GM04504 (cell line): ENCODE data around the gene KRTAP10-1.
"Not testable (repeated sequence)": the region's sequence is repeated elsewhere in the genome, so short reads cannot be mapped to it uniquely, and the experiment has no call there.

ENCODE experiments used
- DNase-seq: peaks from one replicate; pipeline ENCODE4 v3.0.0-alpha.2; 2012; ENCODE audit warnings: low read depth

KRTAP10-1 gene

DNA sequence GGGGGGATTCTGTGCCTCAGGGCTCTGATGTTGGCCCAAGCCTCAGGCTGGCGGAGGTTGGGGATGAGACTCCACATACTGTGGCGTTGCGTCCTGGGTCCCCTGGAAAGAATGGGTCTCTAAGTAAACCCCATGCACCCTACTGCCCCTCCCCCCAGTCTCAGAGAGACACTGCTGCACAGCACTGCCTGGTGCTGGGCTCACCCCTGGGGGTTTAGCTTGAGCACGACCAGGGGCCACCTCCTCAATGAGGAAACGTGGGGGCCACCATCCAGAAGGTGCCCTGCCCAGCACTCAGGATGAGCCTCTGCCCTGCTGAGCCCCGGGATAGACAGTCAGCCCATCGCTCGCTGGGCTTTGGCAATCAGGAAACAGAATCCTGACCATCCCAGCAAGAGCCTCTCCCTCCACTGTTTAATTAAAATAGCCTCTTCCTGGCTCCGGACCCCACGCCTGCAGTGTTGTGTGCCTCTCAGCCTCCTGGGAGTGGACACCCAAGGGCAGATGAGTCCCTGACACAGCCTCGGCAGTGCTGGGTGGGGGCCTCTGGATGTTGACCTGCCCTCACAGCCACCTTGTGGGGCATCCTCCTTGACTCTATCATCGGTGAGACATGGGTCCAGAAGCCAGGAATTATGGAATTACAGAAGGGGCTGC, 30.0 kb upstream of the KRTAP10-1 start:
- DNase-seq: no peak

DNA sequence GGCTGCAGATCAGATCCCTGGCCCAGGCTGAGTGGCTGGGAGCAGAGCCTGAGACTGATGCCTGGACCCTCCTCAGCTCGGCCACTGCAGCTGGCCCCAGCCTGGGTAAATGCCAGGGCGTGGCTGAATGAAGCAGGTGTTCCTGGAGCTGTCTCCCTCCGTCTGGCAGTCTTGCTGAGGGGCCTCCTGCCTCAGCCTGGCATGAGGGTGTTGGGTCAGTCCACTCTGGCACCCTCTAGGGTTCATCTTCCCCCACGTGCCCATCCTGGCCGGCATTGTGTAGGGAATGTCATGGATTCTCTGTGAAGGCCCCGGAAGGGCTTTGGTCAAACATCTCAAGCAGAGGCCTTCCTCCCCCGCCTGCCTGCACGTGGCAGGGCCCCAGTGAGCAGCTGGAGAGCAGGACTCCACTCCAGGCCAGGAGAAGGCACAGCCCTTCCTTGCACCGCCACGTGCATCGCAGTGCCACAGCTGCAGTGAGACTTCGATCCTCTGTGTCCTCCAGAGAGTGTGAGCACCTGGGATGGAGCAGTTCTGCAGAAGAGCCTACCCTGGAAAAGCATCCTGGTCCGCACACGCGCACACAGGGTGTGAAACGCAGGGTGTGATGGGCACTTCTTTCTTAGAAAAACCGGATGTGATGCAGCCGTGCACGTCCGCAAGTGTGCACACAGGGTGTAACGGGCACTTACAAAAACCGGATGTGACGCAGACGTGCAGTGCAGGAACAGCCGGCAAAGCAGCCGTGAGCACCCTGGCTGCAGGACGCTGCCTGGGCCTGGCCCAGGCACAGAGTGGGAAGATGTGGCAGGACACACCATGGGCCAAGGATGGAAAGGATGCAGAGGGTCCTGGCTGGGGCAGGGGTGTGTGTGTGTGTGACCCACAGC, 28.9 kb upstream of the KRTAP10-1 start:
- DNase-seq: no peak

DNA sequence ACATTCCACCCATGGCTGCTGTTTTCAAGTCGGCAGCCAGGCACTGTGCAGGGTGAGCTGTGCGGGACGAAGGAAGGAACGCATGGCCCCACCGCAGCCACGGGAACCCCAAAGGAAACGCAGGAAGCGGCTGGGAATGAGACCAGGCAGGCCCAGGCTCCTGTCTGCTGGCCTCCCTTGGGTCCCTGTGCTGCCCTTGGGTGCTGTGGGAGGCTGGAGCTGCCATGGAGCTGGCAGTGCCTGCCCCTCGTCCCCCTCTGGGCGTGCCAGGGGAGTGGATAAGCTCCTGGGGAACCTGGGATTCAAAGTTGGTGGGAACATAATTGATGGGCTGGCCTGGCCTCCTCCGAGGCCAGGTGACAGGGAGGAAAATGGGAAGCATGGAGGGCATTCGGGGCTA, 28.3 kb upstream of the KRTAP10-1 start:
- DNase-seq: no peak

DNA sequence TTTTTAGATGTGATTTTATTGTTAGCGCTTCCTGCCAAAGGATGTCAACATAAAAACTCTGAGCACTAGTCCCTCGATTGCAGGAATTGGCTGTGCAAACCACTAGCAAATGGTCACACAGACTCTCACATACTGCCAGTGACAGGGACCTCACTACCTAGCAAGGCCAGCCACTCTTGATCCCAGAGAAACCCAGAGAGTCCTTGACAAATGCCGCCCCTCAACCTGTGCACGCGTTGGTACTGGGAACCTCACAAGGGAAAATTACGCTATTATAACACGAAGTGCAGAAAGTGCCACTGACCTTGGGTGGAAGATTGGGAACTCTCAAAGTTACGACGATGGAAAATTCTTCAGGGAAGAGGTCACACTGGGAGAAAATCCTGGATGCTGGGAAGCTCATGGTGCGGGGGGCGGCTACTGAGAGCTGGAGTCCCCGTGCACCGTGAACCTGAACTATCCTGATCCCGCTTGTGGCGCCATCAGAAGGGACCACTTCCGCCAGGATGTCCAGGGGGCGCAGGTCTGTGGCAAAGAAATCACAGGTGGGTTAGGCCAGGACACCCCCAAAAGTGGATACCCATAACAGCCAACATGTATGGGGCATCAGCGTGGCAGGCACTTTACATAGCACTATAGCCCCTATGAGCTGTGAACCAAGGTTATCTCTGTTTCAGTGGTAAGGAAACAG, 27.6 kb upstream of the KRTAP10-1 start:
- no peak for DNase-seq

DNA sequence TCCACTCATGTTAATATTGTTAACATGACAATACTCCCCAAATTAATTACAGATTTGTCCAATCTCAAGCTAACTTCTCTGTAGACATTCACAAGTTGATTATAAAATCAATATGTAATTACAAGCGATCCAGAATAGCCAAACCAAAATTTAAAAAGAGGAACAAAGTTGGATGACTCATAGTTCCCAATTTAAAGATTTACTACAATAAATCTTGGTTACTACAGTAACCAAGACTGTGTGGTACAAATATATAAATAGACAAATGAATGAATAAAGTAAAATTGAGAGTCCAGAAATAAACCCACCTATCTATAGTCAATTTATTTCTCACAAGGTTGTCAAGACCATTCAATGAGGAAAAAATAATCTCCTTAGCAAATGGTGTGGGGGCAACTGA, 26.4 kb upstream of the KRTAP10-1 start:
- DNase-seq: no peak

DNA sequence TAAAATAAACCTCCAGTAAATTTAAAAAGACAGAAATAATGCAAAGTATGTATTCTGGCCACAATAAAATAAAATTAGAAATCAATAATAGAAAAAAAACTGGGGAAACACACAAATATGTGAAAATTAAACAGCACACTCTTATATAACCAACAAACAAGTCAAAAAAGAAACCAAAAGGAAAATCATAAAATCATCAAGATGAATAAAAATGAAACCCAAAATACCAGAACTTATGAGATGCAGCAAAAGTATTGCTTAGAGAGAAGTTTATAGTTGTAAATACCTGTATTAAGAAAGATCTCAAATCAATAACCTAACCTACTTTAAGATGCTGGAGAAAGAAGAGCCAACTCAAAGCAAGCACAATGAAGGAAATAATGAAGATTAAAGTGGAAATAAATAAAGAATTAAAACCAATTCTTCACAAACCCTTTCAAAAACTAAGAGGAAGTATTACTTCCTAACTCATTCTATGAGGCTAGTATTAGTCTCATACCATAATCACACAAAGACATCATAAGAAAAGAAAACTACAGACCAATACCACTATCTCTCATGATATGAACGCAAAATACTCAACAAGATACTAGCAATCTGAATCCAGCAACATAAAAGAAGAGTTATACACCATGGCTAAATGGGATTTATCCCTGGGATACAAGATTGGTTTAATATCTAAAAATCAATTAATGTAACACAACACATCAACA, 25.0 kb upstream of the KRTAP10-1 start:
- no peak for DNase-seq

DNA sequence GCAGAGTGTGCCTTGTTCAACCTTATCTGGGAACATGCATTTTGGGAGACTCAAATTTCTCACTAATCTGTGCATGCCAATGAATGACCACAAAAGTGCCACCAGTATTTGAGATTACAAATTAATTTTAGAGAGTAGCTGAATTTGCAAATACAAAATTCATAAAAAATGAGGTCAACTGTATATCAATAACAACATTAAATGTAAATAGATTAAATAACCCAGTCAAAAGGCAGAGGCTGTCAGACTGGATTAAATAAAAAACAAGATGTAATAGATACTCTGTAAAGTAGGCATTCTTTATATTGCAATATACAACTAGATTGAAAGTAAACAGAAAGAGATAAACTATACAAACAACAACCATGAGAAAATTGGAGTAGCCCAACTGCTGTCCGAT, 24.1 kb upstream of the KRTAP10-1 start:
- no peak for DNase-seq

DNA sequence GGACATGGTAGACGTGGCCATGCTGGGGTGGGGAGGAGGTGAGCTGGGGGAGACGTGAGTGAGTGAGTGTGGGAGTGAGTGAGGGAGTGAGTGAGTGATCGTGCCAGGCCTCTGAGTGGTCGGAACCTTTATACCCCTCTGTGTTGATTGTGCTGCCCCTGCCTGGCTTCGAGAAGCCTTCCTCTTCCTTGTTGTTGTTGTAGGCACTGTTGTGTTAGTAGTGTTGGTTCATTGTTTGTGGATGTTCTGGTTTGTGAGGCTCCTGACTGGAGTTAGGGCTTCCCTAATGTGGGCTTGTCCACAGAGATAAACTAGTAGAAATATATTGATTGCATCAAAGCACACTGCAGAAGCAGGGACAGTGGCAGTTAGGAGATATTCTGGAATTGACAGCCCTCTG, 18.7 kb upstream of the KRTAP10-1 start, which contains the start of gene KRTAP10-3:
KRTAP10-3 (minus strand) TSS at position 101 of the 400 bp plus-strand sequence; CDS start at position 21, 80 bp downstream.
- DNase-seq: no peak

DNA sequence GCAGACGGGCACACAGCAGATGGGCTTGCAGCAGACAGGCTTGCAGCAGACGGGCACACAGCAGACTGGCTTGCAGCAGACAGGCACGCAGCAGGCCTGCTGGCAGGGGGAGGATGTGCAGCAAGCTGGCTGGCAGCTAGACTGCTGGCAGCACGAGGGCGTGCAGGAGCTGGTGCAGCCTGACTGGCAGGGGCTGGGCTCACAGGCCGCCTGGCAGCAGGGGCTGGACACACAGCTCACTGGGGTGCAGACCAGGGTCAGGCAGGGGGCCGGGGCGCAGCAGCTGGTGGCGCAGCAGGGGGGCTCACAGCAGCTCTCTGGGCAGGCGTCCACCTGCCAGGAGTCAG, 18.3 kb upstream of the KRTAP10-1 start:
- not testable (repeated sequence) for DNase-seq

DNA sequence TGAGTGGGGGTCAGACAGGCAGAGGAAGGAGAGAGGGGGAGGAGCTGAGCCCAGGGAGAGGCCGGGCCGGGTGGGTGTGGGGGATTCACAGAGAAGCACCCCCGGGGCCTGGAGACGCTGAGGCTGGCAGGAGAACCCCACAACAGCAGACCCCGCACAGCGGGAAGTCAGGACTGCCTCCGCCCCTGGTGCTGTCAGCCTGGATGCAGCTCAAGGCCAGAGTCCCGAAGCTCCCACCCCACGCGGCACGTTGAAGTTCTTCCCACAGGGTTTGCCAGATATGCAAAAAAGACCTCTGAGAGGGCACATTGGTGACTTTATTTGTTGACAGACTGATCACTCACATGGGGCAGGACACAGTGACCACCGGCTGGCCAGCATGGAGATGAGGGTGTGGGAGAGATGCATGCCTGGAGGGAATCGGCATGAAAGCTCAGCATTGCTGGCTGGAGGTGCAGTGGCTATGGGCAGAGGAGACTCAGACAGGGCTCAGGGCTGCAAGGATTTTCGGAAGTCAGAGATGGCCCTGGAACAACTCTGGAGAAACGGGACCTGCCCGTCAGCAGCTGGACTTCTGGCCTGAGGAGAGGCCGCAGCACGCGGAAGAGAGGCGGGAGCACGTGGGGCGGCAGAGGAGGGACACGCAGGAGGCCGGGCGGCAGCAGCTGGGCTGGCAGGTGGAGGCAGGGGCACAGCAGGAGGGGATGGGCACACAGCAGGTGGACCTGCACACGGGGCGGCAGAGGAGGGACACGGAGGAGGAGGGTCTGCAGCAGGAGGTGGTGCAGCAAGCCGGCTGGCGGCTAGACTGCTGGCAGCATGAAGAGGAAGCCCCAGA, 17.7 kb upstream of the KRTAP10-1 start:
- DNase-seq: no peak

DNA sequence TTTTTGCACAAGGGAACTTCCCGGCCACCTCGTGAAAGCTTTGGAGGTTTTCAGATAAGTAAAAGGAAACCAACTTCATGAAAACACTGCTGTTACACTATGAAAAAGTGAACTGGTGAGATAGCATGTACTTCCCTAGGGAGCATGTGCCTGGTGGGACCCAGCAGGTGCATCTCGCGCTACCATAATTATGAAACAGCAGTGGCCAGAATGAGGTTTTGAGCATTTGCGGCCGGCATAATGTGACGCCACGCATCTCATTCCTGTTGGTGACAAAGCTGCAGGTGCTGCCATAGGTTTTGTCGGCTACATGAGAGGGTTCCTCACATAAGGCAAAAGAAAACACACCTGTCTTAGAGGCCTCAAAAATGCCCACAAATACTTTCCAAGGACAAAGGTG, 16.9 kb upstream of the KRTAP10-1 start:
- DNase-seq: no peak

DNA sequence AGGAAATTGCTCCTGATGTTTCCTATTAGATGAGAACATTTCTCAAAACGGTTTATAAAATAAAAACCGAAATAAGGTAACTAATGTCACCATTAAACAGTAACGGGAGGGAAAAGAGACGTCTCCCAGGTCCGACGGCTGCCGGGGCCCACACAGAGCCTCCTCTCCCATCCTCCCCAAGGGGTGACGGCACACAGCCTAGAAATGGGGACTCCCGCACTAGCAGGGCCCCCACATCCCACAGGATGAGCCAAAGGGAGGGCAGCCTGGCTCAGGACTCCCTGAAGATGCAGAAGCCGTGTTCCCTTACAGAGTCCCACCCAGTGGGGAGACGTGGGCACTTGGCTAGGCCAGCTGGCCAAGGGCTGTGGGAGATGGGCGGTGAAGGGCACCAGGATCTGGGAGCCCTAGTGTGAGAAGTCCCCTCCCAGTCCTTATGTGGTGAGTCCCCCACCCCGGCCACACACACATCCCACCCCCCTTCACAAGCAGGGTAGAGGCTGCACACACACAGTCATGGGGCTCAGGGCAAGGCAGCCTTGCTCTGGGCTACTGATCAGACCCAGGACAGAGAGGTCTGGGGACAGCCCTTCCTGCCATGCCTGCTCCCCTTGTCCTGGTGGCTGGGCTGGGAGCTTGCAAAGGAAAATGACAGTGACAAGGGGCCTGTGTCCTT, 15.3 kb upstream of the KRTAP10-1 start:
- no peak for DNase-seq

DNA sequence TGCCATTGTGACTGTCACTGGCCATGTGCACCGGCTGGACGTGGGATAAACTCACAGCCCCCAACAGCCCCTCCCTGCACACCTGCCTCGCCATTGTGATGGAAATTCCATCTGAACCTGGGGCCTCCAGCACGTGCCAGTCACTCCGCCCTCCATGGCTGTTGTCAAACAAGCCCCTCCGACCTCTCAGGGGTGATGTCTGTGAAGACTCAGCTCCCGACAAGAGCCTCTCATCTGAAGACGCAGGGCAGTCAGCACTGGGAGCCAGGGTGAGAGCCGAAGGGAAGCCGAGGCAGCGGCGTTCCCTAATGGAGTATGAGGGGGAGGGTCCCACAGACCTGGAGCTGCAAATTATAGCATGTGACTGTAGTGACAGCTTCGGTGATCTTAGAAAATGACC, 12.7 kb upstream of the KRTAP10-1 start:
- DNase-seq: no peak

DNA sequence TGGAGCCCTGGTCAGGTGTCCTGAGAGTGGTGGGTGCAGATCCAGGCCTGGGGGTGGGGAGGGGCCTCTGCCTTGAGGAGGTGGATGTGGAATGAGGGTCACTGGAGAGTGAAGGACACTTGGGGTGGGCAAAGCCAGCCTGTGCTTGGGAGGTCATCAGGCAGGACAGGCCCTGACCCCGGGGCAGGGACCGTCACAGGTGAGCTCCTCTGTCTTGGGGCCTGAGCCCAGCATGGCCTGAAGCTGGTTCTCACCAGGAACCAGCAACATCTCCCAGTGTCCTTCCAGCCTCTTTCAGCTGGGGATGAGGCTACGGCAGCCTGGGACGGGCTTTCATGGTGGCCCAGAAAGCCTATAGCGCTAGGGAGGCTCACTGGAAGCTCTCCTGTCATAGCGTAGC, 12.1 kb upstream of the KRTAP10-1 start:
- no peak for DNase-seq

DNA sequence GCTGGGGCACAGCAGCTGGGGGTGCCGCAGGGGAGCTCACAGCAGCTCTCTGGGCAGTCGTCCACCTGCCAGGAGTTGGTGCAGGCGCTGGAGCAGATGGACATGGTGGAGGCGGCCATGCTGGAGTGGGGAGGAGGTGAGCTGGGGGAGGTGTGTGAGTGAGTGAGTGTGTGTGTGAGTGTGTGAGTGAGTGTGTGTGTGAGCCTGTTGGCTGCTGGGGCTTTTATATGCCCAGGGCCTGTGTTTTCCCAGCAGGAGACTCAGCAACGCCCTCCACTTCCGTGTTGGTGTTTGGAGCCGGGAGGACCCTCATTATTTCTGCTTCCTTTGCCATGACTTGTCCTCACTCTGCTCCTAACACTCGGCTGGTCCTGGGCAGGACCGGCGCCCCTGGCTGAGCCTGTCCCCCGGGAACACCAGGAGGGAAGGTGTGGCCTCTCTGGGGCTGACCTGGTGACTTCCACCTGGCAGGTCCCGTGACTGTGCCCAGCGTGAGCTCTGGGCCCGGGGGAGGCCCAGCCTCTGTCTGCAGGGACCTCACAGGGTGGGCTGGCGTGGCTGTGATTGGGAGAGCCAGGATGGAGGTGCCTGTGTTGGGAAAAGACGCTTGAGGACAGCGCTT, 11.5 kb upstream of the KRTAP10-1 start, which contains the start of gene KRTAP10-2:
KRTAP10-2 (minus strand) TSS at position 166 of the 622 bp plus-strand sequence; CDS start at position 119, 47 bp downstream.
- DNase-seq: no peak

DNA sequence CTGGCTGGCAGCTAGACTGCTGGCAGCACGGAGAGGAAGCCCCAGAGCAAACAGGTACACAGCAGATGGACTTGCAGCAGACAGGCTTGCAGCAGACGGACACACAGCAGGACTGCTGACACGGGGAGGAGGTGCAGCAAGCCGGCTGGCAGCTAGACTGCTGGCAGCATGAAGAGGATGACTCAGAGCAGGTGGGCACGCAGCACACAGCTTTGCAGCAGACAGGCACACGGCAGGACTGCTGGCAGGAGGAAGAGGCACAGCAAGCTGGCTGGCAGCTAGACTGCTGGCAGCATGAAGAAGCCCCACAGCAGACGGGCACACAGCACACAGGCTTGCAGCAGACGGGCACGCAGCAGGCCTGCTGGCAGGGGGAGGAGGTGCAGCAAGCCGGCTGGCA, 10.8 kb upstream of the KRTAP10-1 start:
- no peak for DNase-seq

DNA sequence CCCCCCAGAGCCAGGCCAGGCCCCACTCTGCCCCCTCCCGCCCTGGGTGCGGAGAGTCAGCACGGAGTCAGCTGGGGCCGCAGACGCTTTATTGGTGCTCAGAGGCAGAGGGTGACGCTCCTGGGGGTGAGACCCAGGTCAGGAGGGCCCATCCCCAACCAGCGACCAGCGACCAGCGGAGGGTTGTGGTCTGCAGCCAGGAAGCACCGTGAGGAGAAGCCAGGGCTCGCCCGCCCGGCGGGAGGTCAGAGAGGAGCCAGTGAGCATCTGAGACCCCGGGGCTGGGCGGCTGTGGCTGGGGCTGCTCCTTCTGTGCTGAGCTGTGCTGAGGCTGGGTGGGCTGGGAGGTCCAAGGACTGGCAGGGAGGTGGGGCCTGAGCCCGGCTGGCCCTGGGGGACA, 10.3 kb upstream of the KRTAP10-1 start:
- not testable (repeated sequence) for DNase-seq

DNA sequence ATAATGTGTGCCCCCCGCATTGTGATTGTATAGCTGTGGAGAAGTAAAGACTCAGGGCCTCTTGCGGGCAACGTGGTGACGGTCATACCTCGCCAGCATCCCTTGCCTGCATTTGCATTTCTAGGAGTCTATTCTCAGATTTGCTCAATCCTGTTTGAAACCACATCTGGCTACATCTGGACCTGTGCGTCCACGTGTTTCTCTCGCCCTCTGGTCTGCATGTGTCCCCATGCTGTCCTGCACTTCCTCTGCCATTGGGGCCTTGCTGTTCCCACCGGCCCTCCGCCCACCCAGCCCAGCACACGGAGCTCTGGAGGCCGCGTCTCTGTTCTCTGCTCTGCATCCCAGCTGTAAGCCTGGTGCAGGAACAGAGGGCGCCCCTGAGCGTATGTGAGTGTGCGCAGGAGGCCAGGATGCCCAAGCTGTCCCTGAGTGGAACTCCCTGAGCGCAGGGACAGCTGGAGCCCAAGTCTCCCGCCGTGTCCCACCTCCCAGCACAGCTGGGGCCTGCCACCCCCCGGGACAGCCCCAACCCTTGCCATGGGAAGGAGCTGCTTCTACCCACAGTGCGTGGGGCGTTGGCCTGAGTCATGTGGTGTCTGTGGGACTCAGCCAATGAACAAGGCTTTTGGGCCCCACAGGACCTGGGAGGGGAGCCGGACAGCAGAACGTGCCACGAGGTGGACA, 9.7 kb upstream of the KRTAP10-1 start:
- no peak for DNase-seq

DNA sequence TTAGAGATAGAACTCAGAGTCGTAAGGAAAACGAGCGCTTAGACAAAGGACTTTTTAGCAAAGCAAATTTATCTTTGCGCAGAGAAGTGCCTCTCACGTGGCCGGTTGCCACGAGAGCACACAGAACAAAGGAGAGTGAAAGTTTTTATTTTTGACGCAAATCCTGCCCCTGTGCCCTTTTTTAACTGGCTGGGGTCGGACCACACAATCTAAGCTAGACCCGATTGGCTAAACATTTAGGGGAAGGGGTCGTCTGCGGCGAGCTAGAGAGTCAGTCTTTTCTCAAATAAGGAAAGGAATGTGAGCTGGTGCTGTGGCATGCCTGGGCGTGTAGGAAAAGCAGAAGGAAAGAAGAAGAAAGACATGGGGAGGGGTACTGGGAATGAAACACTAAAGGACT, 8.9 kb upstream of the KRTAP10-1 start:
- no peak for DNase-seq

DNA sequence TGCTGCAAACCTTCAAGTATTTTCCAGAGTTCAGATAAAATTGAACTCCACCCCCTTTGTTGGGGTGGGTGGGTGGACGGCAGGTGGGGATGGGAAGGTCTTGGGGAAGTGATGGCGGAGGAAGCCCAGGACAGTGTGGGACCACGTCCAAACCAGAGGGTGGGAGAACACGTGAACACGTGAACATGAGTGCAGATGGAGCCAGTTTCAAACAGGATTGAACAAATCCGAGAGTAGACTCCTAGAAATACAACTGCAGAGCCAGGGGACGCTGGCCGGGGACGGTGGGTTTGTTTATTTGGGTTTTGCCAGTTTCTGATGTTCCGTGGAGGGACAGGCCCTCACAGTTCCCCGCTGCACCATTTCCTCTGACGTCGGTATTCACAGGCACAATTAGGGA, 8.4 kb upstream of the KRTAP10-1 start:
- DNase-seq: no peak
